H4 (cell line): ENCODE data around the gene NWD2. TPM values are rescaled to one million over a fixed set of nuclear protein-coding genes. Genes with fewer than 3 reads are reported as not detected.
"Not testable (repeated sequence)": the region's sequence is repeated elsewhere in the genome, so short reads cannot be mapped to it uniquely, and the experiment has no call there.

Experiments
- DNase-seq: peaks from one replicate; pipeline ENCODE4 v3.0.0-alpha.2; 2015; ENCODE audit warnings: low spot score
- total RNA-seq: library from RNA; depleted of rRNA; stranded (reverse); fragments of >200 nt; shearing (Covaris generic); gene quantifications from 2 replicates; pipeline ENCODE4 v1.2.3, GENCODE V29; 2014

The NWD2 gene
- total RNA-seq, 1 experiment from 2014 or later, result not detected

DNA sequence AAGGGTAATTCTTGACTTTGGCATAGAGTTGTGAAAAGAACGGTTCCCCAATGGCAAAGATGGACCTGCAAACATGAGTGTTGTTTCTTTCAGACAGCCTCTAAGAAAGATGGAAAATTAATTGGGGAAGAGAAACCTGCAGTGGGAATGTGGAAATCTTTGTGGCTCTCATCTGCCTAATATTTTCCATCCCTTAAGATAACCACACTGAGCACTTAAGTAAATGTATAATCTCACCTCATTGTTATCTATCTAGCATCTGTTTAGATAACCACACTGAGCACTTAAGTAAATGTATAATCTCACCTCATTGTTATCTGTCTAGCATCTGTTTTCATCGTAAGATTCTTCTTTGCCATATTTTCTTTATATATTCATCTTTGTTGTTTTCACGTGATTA, 149.3 kb downstream of the NWD2 start:
- DNase-seq, result no peak

DNA sequence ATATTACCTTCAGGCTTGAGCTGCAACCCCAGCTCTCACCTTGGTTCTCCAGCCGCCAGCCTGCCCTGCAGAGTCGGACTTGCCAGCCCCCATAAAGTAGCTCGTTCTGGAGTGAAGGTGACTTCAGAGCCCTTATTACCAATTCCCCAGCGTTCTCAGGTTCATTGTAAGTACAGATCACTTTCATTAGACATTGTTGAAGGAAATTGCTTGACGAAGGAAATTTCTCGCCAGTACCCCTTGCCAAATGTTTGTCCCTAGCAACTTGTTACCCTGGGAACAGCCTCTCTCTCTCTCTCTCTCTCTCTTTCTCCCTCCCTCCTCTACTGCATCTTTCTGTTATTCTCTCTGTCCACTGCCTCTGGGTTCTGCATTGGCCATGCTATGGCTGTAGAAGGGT, 153.0 kb downstream of the NWD2 start:
- DNase-seq, result no peak

DNA sequence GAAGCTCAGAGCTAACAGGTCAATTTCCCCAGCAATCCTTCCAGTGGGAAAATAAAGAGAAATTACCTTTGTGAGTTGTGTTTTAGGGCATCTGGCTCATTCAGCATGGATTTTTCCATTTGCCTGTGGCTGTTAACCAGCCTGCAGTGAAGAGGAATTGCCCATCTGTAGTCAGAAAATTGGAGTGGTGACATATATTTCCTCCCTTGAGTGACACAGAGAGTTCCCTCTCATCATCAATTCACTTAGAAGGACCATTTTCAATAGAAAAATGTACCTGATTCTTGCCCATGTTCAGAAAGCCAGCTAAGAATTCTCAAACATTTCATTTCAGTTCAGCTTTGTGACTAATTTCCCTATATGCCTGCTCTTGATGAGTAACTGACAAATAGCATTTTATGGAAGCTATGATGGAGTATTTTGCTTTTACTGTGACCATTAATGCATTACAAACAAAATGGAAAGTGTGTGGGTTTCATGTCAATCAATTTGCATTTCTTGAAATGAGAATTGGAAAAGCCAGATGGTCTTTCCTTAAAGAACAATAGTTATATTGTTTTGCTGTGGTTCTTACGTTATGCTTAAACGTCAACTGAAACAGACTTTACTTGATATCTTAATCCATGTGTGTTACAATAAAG, 155.8 kb downstream of the NWD2 start:
- DNase-seq, result no peak

DNA sequence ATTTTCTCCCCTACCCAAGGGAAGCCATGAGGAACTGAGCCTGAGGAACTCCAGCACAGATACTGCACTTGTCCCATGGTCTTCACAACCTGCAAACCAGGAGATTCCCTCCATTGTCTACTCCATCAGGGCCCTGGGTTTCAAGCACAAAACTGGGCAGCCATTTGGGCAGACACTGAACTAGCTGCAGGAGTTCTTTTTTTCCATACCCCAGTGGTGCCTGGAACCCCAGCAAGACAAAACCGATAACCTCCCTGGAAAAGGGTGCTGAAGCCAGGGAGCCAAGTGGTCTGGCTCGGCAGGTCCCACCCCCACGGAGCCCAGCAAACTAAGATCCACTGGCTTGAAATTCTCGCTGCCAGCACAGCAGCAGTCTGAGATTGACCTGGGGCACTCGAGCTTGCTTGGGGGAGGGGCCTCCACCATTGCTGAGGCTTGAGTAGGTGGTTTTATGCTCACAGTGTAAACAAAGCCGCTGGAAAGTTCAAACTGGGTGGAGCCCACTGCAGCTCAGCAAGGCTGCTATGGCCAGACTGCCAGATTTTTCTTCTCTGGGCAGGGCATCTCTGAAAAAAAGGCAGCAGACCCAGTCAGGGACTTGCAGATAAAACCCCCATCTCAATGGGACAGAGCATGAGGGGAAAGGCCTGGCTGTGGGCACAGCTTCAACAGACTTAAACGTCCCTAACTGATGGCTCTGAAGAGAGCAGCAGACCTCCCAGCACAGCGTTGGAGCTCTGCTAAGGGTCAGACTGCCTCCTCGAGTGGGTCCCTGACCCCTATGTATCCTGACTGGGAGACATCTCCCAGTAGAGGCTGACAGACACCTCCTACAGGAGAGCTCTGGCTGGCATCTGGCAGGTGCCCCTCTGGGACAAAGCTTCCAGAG, 163.6 kb downstream of the NWD2 start:
- peak; percentile 70 for DNase-seq

DNA sequence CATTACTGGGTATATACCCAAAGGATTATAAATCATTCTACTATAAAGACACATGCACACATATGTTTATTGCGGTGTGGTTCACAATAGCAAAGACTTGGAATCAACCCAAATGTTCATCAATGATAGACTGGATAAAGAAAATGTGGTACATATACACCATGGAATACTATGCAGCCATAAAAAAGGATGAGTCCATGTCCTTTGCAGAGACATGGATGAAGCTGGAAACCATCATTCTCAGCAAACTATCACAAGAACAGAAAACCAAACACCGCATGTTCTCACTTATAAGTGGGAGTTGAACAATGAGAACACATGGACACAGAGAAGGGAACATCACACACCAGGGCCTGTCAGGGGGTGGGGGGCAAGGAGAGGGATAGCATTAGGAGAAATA, 169.1 kb downstream of the NWD2 start:
- DNase-seq, result not testable (repeated sequence)

DNA sequence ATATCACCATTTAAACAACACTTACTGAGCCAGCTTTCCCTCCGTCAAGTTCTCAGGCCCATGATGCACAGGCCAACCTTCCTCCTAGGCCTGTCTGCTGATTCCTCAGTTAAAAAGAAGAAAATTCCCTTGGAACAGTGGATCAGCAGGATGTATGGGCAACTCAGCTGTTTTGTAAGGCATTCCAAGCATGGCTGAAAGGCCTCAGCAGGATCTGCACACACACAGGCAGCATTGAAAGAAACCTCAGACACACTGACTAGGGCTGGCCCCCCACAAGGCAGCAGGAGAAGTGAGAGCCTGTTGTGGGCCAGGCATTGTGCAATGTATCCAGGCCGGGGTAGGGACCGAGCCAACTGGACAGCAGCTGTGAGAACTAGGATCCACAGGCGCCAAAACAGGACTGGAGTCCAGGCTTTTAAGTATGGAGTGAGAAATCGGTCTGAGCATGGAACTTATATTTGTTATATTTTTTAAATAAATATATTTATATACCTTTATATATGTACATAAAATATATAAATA, 171.4 kb downstream of the NWD2 start:
- no peak for DNase-seq

DNA sequence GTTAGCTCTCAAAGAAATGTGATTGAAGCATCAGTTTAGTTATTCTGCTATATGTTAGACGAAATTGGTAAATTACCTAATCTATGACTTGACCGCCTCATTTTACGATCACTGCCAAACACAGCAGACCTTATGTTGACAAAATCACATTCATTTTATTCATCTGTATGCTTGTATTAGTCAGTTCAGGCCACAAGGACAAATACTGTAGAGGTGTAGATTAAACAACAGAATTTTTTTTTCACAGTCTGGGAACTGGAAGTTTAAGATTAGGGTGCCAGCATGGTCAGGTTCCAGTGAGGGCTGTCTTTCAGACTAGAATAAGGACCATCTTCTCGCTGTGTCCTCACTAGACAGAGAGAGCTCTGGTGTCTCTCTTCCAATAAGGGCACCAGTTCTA, 177.1 kb downstream of the NWD2 start:
- no peak for DNase-seq

DNA sequence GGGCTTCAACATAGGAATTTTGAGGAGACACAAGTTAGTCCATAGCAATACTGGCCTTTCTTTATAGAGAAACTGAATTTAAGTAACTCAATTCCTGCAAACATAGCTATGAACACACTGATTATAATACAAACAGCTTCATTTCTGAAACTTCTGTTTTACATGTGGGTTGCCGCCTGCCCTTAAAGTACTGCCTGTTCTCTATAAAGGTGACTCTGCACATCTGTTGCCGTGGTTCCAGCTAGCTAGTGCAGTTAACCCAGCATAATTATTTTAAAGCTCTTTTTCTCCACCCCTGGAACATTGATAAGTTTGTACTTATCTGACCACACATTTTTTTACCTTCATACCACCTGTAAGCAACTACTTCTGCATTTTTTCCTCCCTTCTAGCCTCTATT, 177.6 kb downstream of the NWD2 start:
- no peak for DNase-seq

DNA sequence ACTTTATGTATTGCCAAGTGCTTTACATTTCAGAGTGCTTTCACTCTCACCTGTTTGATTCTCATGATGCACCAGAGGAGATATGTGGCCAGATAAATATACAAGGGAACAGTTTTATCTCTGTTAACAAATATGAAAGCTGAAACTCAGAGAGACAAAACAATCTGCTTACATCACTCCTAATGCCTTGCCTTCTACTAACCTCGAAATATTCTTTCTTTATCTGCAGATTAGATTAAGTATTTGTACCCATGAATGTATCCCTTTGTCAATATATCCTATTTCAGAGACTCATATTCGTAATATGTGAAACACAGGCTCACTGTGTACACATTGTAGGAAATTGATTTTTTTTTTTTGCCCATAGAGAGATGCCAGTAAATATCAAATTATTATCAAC, 178.1 kb downstream of the NWD2 start:
- DNase-seq, result no peak

DNA sequence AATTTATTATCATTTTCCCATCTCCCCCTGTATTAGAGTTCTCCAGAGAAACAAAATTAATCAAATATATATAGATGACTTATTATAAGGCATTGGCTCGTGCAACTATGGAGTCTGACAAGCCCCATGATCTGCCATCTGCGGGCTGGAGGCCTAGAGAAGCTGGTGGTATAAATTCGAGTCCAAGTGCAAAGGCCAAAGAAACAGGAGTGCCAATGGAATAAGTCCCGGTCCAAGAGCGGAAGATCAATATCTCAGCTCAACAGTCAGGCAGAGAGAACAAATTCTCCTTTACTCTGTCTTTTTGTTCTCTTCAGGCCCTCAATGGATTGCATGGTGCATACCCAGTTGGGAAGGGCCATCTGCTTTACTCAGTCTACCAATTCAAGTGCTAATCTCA, 178.8 kb downstream of the NWD2 start:
- no peak for DNase-seq

DNA sequence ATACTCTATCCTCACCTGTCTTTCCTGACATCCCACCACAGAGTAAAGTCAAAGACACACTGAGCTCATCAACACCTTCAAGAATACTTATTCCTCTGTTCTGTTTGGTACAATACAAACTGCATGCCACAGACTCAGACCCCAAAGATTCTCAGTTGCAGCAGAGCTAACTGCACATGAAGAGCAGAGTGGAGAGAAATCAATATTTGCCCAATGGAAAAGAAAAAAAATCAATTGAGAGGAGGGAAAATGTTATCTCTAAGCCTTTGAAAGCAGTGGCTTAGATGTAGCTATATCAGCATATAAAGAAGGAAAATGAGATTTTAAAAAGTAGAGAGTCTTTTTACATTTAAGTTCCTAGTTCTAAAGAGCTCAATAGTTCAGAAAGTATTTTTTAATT, 180.2 kb downstream of the NWD2 start:
- no peak for DNase-seq

DNA sequence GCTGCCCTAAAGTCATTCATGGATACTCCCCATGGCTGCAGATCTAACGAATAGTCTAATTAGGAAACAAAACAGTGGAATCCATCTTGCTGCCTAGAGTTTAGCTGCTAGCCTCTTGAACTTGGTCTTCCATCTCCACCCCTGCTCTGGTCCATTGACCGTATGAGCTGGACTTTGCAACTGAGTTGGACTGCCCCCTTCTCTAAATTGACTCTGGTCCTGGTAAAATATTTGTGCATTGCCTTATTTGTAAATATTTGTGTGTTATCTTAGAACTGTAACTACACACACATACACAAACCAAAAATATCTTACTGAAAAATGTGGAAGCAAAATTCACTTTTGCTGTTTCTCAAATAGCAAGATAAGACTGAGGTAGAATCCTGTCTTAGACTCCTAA, 181.3 kb downstream of the NWD2 start:
- no peak for DNase-seq

DNA sequence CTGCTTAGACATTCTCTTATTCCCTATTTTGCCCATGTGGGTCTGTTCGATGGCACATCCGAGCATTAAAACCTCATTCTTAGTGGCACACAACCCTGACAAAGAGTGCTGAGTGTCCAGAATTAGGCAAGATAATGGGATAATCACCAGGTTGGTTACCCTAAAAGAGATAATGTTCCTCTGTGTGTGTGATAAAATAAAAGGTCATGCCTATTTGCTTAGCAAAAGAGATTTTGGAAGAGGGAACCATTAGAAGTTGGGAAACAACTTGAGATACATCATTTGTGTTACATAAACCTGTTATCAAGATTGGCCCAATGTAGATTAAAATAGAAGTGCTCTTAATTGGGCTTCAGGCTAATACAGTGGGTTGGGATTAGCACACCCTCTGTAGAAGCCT, 182.7 kb downstream of the NWD2 start:
- DNase-seq, result no peak

DNA sequence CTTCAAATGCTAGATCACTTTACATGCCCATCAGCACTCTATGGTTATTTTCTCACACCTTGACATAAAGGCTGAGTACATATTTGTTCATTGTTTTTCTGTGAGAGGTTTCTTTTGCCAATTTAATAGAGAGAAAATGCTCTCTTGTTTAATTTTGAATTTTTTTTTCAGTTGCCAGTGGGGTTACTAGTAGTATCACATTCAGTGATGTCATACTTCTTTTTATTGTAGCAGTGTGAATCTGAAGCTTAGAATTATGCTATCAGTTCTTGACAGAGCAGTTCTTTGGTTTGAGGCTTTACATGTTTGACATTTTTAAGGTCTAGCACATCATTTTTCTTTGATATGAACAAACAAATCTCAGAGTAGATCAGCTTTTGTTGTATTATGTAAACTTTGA, 185.4 kb downstream of the NWD2 start:
- DNase-seq, result no peak

DNA sequence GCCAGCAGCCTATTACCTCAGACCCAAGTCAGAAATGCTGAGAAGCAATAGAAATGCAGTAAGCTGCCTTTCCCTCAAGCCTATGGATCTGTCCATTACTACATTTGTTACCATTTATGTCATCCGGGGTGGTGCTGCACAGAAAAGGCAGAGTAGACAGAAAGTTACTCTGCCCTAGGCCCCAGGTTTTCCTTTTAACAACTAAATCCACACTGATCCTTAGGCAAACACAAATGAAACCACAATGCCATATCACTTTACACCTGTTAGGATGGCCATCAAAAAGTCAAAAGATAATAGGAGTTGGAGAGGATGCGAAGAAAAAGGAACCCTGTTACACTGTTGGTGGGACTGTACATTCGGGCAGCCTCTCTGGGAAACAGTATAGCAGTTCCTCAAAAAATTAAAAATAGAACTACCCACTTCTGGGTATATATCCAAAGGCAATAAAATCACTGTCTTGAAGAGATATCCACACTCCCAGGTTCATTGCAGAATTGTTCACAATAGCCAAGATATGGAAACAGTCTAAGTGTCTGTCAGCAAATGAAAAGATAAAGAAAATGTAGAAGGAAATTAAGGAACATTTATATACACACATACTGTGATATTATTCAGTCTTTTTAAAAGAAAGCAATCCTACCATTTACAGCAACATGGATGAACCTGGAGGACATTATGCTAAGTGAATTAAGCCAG, 186.3 kb downstream of the NWD2 start:
- DNase-seq, result no peak

DNA sequence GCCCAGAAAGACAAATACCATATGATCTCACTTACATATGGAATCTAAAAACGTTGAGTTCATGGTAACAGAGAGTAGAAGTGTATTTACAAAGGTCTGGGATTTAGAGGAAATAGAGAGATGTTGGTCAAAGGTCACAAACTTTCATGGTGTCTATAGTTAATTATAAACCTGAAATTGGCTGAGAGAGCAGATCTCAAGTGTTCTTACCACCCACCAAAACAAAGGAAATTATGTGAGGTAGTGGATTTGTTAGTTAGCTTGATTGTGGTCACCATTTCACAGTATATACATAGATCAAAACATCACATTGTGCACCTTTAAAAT, 186.8 kb downstream of the NWD2 start:
- no peak for DNase-seq

DNA sequence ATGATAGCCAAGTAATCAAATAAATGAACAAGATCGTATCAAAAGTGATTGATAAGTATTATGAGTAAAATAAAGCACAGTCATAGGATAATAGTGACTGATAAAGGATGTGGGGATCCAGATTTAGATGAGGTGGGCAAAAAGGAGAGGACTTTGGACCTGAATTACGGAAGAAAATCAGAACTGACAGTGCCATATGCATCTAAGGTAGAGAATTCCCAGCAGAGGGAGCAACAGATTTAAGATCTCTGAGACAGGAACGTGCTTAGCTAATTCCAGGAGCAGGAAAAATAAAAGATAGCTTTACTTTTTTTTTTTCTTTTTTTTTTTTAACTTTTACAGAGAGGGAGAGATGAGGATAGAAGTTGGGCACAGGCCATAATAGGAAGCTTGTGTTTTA, 189.9 kb downstream of the NWD2 start:
- peak; percentile 41 for DNase-seq

DNA sequence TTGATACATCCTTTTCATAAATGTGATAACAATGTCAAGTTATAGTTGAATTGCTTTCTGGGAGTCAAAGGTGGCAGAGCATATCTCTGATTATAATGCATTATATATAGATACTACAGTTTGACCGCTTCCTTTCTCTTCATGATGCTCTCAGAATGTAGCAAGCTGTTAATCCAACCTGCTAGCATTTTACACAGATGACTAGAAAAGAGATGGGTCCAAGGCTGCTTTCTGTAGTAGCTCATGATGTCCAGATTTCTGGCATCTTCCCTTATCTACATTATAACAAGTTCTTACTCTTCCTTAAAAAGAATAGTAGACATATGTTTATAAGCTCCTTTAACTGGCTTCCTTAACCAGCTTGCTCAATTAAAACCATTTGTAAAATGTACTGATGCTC, 192.0 kb downstream of the NWD2 start:
- no peak for DNase-seq

DNA sequence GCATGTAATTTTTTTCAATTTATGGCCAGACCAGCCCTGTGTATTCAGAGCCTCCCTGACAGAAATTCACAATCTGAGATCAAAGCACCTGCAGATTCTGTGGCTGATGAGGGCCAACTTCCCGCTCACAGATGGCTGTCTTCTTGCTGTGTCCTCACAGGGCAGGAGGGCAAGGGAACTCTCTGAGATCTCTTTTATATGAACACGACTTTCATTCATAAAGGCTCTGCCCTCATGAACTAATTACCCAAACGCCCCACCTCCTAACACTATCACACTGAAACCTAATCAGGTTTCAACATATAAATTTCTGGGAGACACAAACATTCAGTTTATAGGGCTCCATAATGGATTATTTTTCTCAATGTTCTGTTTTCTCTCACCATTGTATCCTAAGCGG, 192.6 kb downstream of the NWD2 start:
- DNase-seq, result no peak

DNA sequence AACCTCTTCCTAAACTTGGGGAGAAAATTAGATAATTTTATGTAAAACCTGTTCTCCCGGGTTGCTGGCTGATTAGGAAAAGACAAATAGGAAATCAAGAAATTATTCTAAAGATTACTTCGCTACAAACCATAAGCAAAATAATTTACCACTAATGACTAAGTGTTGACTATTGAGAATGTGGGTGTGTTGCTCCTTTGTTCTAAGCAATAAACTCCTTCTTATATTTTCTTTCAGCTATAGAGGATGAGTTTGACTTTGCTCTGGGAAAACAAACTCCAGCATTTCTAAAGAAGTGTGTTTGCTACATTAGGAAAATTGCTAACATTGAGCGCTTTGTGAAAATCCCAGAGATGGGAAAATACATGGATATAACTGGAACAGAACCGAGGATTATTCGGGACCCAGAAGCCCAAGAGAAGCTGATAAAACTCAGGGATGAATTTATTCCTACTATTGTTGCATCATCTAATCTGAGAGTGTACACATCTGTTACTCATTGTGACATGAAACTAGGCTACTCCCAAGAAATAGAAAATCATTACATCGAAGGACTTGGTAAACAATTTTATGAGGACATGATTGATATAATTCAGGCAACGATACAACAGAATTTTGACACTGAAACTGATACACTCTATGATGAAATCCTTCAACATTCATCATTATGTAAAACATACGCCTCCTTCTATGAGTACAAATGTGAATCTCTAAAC, 194.2 kb downstream of the NWD2 start:
- DNase-seq, result no peak

DNA sequence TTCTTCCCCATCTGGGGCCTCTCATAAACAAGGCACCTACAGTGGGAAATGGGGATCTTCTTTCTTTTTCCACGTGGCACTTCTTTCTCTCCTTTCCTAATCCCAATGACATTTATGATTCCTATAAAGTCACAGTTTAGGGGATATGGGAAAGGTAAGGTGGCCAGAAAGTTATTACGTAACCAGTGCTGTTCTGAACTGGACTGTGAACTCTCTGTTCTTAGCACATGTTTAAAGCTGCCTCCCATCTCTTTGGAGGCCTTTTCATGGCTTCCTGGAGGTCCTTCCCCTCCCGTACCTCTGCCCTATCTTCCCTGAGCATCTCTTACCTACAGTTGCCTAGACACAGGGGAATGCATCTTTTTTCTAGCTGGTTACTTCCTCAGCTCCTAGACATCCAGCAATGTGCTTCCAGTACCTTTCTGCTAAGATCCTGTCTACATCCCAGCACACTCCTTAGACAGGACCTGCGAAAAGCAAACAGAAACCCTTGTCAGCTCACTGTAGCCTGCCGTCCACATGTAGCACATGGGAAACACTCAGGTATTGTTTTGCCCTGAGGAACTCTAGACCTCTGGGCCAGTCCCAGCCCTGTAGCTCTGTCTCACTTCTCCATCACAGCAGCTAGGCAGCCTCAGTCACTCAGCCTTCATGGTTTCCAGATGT, 195.4 kb downstream of the NWD2 start:
- no peak for DNase-seq

DNA sequence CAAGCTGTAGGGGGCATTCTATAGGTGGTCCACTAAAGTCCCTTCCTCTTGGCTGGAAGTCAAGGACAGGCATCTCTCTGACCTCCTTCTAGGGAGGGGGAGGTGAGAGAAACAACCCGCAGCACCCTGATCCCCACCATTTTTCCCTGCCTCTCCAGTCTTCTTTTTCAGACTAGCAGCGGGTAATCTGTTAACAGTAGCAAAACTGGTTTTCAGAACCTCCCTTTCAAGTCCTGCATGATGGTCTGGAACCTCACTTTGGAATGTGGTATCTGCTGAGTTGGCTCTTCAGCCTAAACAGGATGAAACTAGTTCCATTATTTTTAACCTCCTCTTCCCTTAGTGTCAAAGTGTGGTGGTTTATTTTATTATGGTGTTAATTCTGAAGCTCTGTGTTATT, 196.0 kb downstream of the NWD2 start:
- DNase-seq, result no peak
